ENCODE measurements around the gene HRH1.
A peak's percentile ranks its signal among the peaks of the same experiment; 100 is the strongest.

DNA sequence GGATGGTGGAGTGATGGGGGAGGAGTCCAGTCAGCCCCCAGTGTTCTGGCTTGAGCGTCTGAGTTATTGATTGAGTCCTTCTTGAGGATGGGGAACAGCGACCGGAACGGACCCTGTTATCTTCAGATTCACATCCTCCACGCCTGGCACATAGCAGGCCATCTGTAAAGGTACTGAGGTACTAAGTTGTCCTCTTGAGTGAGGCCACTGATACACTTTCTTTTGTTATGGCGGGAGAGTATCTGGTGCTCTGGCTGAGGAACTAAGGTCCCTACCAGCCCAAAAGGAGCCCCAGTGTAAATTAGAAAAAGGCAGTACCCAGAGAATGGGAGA lies 16.7 kb upstream of the HRH1 start:
- TF ChIP-seq, protein P1, sequence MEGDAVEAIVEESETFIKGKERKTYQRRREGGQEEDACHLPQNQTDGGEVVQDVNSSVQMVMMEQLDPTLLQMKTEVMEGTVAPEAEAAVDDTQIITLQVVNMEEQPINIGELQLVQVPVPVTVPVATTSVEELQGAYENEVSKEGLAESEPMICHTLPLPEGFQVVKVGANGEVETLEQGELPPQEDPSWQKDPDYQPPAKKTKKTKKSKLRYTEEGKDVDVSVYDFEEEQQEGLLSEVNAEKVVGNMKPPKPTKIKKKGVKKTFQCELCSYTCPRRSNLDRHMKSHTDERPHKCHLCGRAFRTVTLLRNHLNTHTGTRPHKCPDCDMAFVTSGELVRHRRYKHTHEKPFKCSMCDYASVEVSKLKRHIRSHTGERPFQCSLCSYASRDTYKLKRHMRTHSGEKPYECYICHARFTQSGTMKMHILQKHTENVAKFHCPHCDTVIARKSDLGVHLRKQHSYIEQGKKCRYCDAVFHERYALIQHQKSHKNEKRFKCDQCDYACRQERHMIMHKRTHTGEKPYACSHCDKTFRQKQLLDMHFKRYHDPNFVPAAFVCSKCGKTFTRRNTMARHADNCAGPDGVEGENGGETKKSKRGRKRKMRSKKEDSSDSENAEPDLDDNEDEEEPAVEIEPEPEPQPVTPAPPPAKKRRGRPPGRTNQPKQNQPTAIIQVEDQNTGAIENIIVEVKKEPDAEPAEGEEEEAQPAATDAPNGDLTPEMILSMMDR (IDR thresholded peaks at IDR 0.05): no peak
- TF ChIP-seq POLR2A (IDR thresholded peaks at IDR 0.05): peak in 1 of 4 donors; percentile 44

Data from esophagus squamous epithelium (tissue), 4 donors.